Upper lobe of left lung (tissue), 4 donors: Measurements from ENCODE around the gene CALR3.

Source experiments
- EP300 ChIP-seq, 4 donors: sonication (generic); formaldehyde crosslinking; IDR thresholded peaks; one replicate each; pipeline ENCODE4 v1.5.1; 2017; ENCODE audit warnings: antibody characterized with exemption in 4 of 4, control low read depth in 2 of 4
- POLR2A ChIP-seq, 4 donors: fragments of 450-650 bp; IDR thresholded peaks; one replicate each; pipeline ENCODE4 v1.5.1; 2016 to 2017; ENCODE audit warnings: antibody characterized with exemption in 4 of 4, mild to moderate bottlenecking in 2 of 4
- TF ChIP-seq, protein P1 (sequence below), 6 experiments: fragments of 450-650 bp in 4 of 6; fragments of 200-600 bp in 2 of 6; sonication (generic) in 2 of 6; IDR thresholded peaks; one replicate each; pipeline ENCODE4 v1.5.1; 2016 to 2019; ENCODE audit warnings: antibody characterized with exemption in 6 of 6

DNA sequence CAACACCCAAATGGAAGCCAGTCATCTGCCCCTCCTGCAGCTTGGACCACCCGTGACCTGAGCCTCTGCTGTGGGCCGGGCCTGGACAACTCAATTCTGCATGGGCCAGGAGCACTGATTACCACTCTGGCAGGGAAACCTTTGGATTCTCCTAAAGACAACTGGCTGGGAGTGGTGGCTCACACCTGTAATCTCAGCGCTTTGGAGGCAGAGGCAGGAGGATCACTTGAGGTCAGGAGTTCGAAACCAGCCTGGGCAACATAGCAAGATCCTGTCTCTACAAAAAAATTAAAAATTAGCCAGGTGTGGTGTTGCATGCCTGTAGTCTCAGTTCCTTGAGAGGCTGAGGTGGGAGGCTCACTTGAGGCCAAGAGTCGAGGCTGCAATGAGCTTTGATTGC is 30.7 kb downstream of the CALR3 start:
- TF ChIP-seq EP300 (IDR thresholded peaks at IDR 0.05): no peak
- TF ChIP-seq, protein P1, sequence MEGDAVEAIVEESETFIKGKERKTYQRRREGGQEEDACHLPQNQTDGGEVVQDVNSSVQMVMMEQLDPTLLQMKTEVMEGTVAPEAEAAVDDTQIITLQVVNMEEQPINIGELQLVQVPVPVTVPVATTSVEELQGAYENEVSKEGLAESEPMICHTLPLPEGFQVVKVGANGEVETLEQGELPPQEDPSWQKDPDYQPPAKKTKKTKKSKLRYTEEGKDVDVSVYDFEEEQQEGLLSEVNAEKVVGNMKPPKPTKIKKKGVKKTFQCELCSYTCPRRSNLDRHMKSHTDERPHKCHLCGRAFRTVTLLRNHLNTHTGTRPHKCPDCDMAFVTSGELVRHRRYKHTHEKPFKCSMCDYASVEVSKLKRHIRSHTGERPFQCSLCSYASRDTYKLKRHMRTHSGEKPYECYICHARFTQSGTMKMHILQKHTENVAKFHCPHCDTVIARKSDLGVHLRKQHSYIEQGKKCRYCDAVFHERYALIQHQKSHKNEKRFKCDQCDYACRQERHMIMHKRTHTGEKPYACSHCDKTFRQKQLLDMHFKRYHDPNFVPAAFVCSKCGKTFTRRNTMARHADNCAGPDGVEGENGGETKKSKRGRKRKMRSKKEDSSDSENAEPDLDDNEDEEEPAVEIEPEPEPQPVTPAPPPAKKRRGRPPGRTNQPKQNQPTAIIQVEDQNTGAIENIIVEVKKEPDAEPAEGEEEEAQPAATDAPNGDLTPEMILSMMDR (IDR thresholded peaks at IDR 0.05): no peak
- TF ChIP-seq POLR2A (IDR thresholded peaks at IDR 0.05): no peak
